NCI-H2196 (cell line): Measurements from ENCODE around the gene MEOX1.
"Not testable (repeated sequence)": the region's sequence is repeated elsewhere in the genome, so short reads cannot be mapped to it uniquely, and the experiment has no call there.

ENCODE experiments used
- DNase-seq: peaks from one replicate; lab custom pipeline; 2025; ENCODE audit not compliant: unreplicated experiment; lab: John Stamatoyannopoulos, UW

Gene MEOX1

DNA sequence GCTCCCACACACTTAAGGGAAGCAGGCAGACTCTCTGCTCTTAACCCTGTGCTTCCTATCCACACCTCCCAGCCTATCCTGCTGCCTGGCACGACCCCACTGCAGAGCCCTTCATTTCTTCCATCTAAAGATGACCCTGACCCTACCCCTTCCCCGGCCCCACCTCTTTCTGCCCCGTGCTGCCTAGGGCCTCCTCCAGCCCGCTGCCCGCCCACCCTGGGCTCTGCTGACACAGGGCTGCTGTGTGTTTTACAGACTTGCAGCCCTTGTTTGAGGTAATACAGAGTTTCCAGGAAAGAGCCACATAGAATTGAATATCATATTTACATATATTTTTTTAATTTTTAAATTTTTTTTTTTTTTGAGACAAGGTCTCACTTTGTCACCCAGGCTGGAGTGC lies 42.0 kb downstream of the MEOX1 start:
- DNase-seq = no peak

DNA sequence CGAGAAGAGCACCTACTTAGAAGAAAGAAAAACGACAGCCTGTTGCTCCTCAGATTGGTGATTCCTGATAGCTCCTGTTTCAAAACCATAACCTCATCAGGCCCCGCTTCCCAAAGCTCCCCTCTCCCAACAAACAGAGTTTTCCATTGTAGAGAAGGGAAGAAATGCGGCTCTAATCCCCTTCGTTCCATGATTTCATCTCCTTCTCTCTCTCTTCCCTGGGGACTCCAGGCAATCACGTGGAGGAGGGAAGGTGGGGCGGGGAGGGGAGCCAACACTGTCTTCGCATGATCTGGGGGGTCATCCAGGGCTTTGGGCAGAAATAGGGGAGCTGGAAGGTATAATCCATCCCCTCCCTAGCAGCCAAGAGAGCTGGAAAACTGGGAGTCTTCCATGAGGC lies 43.4 kb downstream of the MEOX1 start:
- no peak for DNase-seq

DNA sequence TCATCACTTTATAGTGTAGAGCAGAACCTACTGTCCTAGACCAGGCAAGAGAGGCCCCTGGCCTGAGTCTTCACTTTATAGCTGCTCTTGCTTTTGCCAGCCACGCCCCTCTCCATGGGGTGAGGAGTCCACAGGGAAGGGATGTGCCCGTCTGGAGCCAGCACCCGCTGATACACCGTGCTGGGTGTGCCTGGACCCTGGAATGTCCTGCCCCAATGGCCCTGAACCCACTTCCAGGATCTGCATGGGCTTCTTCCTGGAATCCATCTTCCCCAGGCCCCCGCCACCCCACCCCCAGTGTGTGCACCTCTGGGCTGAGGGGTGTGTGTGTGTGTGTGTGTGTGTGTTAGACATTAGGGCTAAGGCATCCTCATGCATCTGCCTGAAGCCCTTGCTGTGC lies 44.9 kb downstream of the MEOX1 start:
- no peak for DNase-seq

DNA sequence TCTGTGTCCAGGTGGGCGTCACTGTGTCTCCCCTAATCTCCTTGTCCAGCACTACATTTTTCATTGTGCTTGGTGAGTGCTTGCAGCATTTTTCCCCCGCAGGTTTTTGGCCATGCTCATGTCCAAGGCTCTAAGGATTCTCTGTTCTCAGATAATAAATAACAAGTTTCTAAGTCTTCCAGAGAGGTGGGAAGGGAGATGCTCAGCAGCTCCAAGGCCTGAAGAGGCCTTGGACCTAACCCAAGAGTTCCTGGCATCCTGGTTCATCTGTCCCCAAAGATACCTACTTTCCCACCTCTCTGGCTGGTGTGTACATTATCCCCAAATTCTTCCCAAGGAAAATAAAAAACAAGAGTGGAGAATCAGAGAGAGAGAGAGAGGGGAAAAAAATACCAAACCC lies 45.3 kb downstream of the MEOX1 start:
- no peak for DNase-seq

GRCh38 chr17:43616029-43616351 lies 45.7 kb downstream of the MEOX1 start:
- DNase-seq = no peak

DNA sequence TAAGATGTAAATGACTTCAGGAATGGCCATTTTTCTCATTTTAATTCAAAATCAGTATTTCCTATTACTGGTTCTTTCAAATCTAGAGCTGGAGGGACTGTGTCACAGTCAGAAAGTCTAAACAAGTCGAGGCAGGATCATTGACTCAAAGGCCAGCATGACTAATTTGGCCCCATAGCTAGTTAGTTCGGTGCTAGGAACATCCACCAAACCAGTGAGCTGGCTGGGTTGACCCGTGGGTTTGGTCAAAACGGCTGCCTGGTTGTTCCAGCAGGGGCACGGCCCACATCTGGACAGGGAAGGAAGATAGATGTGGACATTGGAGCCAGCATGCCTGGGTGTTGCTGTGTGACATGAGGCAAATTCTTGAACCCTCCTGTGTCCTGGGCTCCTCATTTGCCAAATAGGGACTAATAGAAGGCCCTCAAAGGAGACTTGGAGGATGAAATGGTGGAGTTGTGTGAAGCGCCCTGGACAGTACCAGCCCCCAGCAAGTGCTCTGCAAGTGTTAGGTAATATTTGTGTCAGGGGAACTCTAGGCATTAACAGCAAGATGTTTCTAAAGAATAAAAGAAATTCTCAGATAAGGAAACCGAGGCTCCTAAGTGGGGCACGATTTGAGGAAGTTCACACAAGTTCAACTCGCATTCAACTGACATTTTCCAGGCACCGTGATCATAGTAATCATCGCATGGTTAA lies 46.2 kb downstream of the MEOX1 start:
- DNase-seq = no peak

GRCh38 chr17:43614561-43614960 lies 47.2 kb downstream of the MEOX1 start:
- no peak for DNase-seq

- no peak for DNase-seq
Observed at GRCh38 chr17:43613917-43614316, 47.8 kb downstream of the MEOX1 start.

DNA sequence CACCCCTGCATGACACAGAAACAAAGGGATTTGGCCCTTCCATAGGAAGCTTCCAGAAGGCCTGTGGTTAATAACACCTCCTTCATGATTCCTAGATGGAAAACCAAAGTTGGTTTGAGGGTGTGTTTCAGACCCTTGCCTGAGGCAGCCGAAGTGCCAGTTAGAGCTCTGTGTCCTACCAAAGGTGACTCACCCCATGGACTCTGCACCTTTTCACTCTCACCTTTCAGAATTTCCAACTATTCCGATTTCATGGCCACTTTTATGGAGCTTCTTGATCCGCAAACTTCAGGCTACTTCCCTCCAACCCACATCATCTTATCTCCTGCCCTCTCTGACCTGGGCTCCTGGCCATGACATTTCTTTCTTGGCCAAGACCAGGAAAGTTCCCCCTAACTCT lies 49.2 kb downstream of the MEOX1 start:
- no peak for DNase-seq

DNA sequence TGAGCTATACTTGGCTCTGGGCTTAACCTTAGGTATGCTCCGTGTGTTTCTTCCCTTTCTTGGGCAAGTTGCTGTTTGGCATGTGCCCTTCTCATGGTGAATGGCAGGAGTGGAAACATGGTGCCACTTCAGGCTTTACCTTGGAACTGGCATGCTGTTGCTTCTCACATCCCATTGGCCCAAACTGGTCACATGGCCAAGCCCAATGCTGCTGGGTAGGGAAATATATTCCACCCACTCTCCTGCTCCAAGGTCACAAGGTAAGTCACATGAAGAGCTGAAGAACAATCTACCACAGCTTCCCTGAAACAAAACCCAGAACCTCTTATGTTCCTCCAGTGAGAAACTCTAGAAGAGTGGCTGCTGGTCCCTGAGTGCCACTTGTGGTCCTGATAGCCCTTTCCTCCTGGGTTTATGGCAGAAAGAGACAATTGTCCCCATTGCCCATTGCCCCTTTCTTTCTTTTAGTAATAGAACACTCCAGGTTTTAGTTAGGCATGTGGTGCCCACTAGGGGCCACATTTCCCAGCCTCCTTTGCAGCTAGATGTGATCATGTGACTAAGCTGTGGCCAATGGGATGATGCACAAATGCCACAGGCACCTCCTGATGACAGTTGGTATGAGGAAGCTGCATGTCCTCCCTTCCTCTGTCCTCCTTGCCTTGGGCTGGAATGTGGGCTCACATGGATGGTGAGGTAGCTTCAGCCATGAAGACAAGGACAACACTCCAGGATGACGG lies 50.3 kb downstream of the MEOX1 start:
- no peak for DNase-seq

DNA sequence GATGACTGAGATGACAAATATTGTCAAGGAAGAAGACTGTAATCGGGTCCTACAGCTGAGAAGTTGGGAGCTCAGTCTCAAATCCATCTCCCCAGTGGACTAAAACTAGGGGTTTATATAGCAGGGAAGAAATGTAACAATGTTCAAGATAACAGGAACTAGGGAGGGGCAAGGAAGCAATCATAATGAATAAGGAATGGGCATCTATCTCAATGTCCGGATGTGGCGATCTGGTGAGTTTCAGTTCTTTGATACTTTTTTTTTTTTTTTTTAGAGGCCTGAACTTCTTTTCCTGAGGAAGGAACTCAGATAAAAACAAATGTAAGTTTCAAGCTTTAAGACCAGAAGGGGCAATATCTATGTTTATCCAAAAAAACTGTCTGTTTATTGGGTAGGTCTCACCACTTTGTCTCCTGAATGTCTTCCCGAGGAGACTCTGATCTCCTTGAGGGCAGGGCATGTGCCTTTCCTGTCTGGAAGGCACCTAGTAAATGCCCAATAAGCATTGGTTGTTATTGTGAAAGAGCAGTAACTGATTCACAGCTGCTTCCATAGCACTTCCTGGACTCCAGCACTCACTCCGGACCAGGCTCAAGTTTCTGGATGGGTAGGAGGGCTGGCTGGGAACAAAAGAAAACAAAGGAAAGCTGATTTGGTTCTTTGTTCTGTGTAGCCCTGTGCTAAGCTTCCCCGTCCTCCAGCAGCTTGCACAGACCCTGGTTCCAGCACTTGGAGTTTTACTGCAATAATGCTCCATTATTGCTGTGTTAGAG lies 51.9 kb downstream of the MEOX1 start:
- DNase-seq = no peak

DNA sequence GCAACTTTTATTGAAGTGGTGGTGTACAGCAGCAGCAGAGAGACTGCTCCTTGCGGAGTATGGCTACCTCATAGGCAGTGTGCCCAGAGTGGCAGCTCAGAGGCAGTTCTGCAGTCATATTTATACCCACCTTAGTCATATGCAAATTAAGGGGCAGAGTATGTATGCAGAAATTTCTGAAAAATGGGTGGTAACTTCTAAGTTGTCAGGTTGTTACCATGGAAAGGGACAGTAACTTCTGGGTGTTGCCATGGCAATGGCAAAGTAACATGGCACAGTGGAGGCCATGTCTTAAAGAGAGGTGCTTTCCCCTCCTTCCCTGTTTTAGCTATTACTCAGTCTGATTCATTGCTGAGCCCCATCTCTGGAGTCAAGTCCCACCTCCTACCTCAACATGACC lies 53.4 kb downstream of the MEOX1 start:
- no peak for DNase-seq

DNA sequence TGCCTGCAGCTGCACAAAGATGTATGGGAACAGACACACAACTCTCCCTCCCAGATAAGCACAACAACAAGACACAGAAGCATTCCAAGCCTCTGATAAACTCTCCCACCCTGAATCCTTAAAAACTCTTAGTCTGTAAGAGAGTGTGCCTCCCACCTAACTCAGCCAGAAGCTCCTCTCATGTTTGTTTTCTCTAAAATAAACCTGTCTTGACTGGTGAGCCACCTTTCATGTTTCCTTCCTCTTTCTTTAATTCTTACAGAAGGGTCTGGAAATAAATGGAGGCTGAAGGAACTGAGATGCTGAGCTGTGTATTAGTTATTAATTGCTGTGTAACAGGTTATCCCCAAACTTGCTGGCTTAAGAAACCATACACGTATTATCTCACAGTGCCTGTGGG lies 57.2 kb downstream of the MEOX1 start:
- DNase-seq = no peak

- no peak for DNase-seq
Observed at GRCh38 chr17:43603321-43603720, 58.4 kb downstream of the MEOX1 start.

- not testable (repeated sequence) for DNase-seq
Observed at GRCh38 chr17:43602556-43602955, 59.2 kb downstream of the MEOX1 start.

GRCh38 chr17:43601280-43602039 lies 60.3 kb downstream of the MEOX1 start:
- DNase-seq = no peak

DNA sequence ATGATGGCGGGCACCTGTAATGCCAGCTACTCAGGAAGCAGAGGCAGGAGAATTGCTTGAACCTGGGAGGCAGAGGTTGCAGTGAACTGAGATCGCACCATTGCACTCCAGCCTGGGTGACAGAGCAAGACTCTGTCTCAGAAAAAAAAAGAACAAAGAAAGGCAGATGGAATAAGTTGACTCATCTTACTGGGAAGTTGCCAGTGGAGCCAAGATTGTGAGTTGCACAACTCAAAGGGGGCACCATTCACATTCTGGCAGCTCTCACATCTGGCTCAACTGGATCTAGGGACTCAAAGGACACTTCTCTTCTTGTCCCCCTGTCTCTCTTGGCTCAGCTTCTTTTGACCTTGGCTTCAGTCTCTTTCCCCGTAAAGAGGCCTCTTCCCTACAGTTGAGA lies 61.9 kb downstream of the MEOX1 start:
- DNase-seq = no peak

DNA sequence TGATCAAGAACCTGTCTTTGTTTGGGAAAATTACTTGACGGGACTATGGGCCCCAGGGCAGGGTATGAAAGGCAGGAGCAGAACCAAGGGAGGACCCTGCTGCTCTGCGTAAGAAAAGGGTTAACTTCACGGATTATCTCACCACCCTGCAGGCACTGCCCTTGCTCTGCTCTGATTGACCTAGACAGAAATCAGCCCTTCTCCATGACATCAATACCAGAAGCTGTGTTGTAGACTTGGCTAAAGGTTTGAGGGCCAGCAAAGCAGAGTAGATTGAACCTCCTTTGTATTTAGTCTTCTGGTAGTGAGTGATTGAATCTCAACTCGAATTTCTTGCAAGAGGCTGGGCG lies 62.7 kb downstream of the MEOX1 start:
- DNase-seq = no peak

- no peak for DNase-seq
Observed at GRCh38 chr17:43598357-43599045, 63.2 kb downstream of the MEOX1 start.

DNA sequence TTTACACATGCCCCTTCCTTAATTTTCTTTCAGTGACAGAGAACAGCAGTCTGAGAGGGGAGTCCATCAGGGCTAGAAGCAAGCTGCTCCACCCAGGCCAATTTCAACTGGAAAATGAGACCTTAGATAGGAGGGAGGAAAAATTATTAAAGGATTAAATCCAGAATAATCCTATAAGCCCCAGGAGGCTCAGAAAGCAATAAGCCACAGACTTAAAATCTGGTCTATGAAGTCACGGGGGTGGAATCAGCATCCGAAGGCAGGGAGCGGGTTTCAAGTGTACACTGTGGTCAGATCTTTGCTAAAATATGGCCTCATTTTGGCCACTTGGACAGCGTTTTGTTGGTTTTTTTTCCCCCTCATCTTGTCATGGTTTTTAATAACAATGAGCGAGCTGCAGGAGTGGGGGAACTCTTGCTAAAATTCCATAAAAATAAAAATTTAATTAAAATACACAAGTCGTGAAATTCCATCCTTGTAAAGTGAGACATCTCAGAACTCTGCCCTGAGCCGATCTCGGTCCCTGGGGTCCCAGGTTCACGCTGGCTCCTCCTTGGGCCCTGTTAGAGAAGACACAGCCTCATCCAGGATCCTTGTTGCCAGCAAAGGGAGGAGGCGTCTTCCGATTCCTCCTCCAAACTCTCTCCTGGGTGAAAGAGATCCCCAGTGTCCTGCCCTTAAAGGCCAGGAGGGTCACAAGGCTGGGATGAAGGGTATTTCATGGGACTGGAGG lies 63.9 kb downstream of the MEOX1 start:
- no peak for DNase-seq
